ENCODE data around the gene ZFYVE1. TPM values are rescaled to one million over a fixed set of nuclear protein-coding genes. Genes with fewer than 3 reads are reported as not detected.
A peak's percentile ranks its signal among the peaks of the same experiment; 100 is the strongest.

Gene ZFYVE1
- total RNA-seq, 1 donor from 2014 or later: 30.7 TPM

DNA sequence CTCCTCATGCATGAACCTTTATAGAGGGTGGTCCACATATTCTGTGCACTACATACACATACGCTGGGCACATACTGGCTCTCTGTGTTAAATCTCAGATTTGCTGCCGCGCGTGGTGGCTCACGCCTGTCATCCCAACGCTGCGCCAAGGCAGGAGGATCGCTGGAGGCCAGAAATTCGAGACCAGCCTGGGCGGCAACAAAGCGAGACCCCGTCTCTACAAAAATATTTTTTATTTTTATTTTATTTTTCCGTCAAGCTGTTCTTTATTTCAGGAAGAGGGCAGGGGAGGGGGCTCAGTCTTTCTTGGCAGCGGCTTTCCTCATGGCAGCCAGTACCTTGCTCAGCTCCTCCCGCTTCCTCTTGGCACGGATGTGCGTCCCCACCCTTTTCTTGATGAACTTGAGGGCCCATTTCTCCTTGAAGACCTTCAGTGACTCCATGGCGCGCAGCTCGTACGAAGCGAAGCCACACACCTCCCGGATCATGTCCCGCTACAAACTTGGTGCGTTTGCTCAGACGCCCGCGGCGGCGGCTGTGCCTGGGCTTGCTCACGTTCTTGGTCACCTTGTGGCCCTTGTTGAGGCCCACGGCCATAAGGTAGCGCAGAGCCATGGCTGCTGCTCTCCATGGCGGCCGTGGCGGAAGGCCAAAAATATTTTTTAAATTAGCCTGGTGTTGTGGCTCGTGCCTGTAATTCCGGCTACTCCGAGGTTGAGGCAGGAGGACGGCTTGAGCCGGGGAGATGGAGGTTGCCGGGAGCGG, 97.4 kb downstream of the ZFYVE1 start:
- Mint-ChIP-seq H3K36me3 (ENCODE audit: insufficient read depth) (no peaks in the 10 kb centered on the region), H3K9me3 (ENCODE audit: low read depth) (no peaks in the 10 kb centered on the region), H3K4me3 (ENCODE audit: low read depth) (no peak overlapping the region), H3K27me3 (peaks cover 9% of the 10 kb centered on the region), H3K27ac (no peak overlapping the region), H3K4me1 (ENCODE audit: low read depth) (peaks cover 3% of the 10 kb centered on the region)
- no peak for DNase-seq (ENCODE audit: low spot score, unreplicated experiment)
- TF ChIP-seq, protein P1, sequence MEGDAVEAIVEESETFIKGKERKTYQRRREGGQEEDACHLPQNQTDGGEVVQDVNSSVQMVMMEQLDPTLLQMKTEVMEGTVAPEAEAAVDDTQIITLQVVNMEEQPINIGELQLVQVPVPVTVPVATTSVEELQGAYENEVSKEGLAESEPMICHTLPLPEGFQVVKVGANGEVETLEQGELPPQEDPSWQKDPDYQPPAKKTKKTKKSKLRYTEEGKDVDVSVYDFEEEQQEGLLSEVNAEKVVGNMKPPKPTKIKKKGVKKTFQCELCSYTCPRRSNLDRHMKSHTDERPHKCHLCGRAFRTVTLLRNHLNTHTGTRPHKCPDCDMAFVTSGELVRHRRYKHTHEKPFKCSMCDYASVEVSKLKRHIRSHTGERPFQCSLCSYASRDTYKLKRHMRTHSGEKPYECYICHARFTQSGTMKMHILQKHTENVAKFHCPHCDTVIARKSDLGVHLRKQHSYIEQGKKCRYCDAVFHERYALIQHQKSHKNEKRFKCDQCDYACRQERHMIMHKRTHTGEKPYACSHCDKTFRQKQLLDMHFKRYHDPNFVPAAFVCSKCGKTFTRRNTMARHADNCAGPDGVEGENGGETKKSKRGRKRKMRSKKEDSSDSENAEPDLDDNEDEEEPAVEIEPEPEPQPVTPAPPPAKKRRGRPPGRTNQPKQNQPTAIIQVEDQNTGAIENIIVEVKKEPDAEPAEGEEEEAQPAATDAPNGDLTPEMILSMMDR (IDR thresholded peaks at IDR 0.05; ENCODE audit: unreplicated experiment): no peak

DNA sequence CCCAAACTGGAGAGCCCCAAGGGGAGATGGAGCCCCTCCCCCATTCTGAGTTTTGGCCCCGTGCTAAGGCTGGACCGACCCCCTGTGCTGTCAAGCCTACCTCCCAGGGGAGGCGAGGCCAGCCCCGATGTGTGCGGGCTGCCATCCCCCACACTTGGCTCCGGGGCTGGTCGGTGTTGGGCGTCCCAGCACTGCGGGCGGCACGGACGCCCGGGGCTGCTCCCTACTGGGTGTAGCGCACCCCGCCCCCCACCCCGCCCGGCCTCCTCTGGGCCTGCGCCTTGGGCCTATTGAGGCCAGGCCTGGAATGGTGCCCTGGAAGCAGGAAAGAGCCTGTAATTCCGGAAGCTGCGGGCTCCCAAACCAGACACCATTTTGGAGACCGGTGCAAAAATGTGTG, 98.0 kb downstream of the ZFYVE1 start:
- TF ChIP-seq, protein P1 (IDR thresholded peaks at IDR 0.05; ENCODE audit: unreplicated experiment): no peak
- peaks cover 15% of the 10 kb centered on the region for H3K27me3 Mint-ChIP-seq
- no peak overlapping the region for H3K27ac Mint-ChIP-seq
- H3K4me3 Mint-ChIP-seq (ENCODE audit: low read depth): no peak overlapping the region
- no peaks in the 10 kb centered on the region for H3K36me3 Mint-ChIP-seq (ENCODE audit: insufficient read depth)
- DNase-seq (ENCODE audit: low spot score, unreplicated experiment): no peak
- no peaks in the 10 kb centered on the region for H3K9me3 Mint-ChIP-seq (ENCODE audit: low read depth)
- peaks cover 3% of the 10 kb centered on the region for H3K4me1 Mint-ChIP-seq (ENCODE audit: low read depth)

DNA sequence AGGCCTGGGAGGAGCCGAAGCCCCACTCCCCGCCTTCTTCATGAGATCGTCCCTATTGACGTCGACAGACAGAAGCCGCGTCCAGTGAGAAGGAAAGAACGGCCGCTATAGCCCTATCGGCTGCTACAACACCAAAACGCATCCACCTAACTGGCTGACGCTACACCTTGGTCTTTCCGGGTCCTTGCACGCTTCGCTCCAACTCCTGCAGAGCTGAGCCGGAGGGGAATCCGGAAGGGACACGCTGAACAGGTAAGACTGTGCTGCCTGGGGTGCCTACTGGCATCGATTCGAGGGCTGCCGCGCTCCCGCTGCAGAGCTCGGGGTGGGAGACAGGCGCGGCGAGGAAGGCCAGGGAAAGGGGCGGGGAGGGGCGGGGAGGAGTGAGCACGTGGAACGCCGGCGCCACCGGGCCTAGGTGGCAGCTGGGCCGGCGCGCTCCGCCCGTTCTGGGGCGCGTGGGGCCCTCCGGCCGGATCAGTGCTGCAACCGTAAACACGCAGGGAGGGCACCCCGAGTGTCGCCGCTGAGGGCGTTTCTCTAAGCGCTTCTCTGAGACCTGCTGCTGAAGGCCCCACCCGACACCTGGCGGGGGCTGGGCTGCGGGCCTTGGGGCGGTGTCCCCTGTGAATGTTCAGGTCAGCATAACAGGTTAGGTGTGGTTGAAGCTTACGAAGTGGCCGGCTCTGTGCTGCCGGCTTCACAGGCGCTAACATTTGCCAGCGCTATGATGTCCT, 100.4 kb downstream of the ZFYVE1 start, which contains the start of gene DCAF4:
DCAF4 (plus strand) TSS at position 173 of the 737 bp plus-strand sequence. CDS start 11,515 bp downstream, outside the sequence.
- DNase-seq (ENCODE audit: low spot score, unreplicated experiment): peak; percentile 89
- H3K4me3 Mint-ChIP-seq (ENCODE audit: low read depth): peak within 1 kb of the TSS; percentile 92
- TF ChIP-seq, protein P1 (IDR thresholded peaks at IDR 0.05; ENCODE audit: unreplicated experiment): no peak
- no peaks in the 10 kb centered on the region for H3K36me3 Mint-ChIP-seq (ENCODE audit: insufficient read depth)
- peaks cover 15% of the 10 kb centered on the region for H3K27me3 Mint-ChIP-seq
- H3K4me1 Mint-ChIP-seq (ENCODE audit: low read depth): peaks cover 3% of the 10 kb centered on the region
- H3K9me3 Mint-ChIP-seq (ENCODE audit: low read depth): no peaks in the 10 kb centered on the region
- H3K27ac Mint-ChIP-seq: peak within 1 kb of the TSS; percentile 96

DNA sequence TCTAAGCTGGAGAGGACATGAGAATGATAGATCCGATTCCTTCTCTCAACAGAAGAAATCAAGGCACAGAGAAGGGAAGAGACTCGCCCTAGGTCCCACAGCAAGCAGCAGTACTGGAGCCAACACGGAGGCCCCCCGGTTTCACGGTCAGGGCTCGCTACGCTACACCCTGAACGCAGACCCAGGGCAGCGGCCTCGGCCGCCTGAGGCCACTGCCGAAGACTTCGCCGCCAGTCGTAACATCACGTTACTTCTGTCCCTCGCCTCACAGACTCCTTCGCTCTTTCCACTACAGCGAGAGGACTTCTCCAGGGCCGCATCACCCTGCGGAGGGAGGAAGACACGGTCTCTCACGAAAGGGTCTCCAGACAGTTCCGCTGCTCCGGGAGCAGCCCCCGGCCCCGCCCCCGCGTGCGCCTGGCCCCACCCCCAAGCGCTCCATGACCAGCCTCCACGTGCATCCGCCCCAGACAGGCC, 101.1 kb downstream of the ZFYVE1 start:
- H3K9me3 Mint-ChIP-seq (ENCODE audit: low read depth): no peaks in the 10 kb centered on the region
- peak overlapping the region; percentile 92 for H3K4me3 Mint-ChIP-seq (ENCODE audit: low read depth)
- no peak for DNase-seq (ENCODE audit: low spot score, unreplicated experiment)
- no peaks in the 10 kb centered on the region for H3K36me3 Mint-ChIP-seq (ENCODE audit: insufficient read depth)
- H3K4me1 Mint-ChIP-seq (ENCODE audit: low read depth): peaks cover 3% of the 10 kb centered on the region
- peaks cover 18% of the 10 kb centered on the region for H3K27me3 Mint-ChIP-seq
- peak overlapping the region; percentile 86 for H3K27ac Mint-ChIP-seq
- TF ChIP-seq, protein P1 (IDR thresholded peaks at IDR 0.05; ENCODE audit: unreplicated experiment): no peak

DNA sequence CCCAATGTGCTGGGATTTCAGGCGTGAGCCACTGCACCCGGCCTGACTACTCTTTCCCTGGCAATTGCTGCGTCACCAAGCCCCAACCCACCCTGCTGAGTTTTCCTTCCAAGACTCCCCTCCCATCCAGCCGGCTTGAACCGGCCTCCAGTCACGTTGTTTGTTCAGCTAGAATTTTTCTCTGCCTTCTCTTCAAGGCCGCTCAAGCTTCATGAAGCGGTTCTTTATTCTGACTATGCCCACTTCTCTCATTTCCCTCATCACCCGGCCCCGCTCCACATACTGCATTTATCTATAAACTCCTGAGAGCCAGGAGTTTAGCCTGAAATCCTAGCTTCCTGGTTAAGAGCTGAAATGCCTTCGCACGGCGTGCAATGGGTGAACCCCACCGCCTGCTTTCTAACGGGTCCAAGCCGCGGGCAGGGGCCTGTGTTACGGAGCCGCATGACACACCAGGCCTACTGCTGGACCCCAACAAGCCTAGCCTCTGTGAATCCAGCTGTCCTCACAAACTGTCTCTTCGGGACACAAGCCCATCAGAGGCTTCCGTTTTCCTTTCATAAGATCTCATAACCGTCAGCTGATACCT, 101.6 kb downstream of the ZFYVE1 start:
- Mint-ChIP-seq H3K36me3 (ENCODE audit: insufficient read depth) (no peaks in the 10 kb centered on the region), H3K4me1 (ENCODE audit: low read depth) (peaks cover 3% of the 10 kb centered on the region), H3K27ac (no peak overlapping the region), H3K4me3 (ENCODE audit: low read depth) (peak overlapping the region; percentile 92), H3K27me3 (peaks cover 19% of the 10 kb centered on the region), H3K9me3 (ENCODE audit: low read depth) (no peaks in the 10 kb centered on the region)
- TF ChIP-seq, protein P1 (IDR thresholded peaks at IDR 0.05; ENCODE audit: unreplicated experiment): no peak
- no peak for DNase-seq (ENCODE audit: low spot score, unreplicated experiment)

Data from progenitor cell of endocrine pancreas (in vitro differentiated cells).